Hepatocyte (in vitro differentiated cells): Measurements from ENCODE around the gene TNS4.

Experiments used
- EZH2 ChIP-seq: fragments of 200-600 bp; sonication (generic); IDR thresholded peaks from 2 replicates; pipeline ENCODE4 v1.6.1; 2016; ENCODE audit warnings: antibody characterized with exemption, mild to moderate bottlenecking, borderline replicate concordance
- EZH2phosphoT487 ChIP-seq: fragments of 200-600 bp; sonication (generic); IDR thresholded peaks from one replicate; pipeline ENCODE4 v1.6.1; 2018; ENCODE audit warnings: antibody characterized with exemption, mild to moderate bottlenecking, low read depth, moderate library complexity; ENCODE audit not compliant: unreplicated experiment, severe bottlenecking
- TF ChIP-seq, protein P1 (sequence below): fragments of 200-600 bp; sonication (generic); IDR thresholded peaks from 2 replicates; pipeline ENCODE4 v1.5.1; 2016; ENCODE audit warnings: antibody characterized with exemption, mild to moderate bottlenecking; ENCODE audit not compliant: poor library complexity

DNA sequence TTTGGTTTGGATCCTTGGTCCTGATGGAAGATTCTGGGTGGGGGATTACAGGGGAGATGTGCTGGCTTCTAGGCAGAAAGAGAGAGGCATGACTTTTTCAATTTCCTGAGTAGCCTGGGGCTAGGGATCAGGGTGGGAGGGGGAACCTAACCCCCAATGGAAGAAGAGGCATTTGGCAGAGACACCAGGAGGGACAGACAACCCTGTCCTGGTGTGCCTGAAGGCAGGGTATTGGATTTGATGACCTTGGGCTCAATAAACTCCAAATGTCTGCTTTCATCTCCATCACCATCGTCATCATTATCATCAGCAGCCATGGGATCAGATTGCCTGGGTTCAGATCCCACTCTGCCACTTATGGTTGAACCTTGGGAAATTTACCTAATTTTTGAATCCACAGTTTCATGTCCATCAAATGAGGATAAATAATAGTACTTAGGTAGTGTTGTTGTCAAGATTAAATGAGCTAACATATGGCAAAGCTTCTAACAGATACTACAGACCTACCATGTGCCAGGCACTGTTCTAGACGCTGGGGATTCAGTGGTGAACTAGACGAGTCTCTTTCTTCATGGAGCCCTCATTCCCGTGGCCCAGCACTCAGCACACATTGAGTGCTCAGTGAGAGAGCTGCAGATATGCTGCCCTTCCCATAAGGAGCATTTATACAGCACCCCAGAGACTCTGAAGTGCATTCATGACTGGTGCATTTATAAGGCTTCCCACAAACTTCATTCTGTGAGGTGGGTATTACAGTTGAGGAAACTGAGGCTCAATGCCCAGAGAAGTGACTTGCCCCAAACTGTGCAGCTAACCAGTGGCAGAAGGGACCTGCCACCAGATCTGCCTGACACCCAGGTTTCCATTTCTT is 31.4 kb downstream of the TNS4 start:
- TF ChIP-seq, protein P1, sequence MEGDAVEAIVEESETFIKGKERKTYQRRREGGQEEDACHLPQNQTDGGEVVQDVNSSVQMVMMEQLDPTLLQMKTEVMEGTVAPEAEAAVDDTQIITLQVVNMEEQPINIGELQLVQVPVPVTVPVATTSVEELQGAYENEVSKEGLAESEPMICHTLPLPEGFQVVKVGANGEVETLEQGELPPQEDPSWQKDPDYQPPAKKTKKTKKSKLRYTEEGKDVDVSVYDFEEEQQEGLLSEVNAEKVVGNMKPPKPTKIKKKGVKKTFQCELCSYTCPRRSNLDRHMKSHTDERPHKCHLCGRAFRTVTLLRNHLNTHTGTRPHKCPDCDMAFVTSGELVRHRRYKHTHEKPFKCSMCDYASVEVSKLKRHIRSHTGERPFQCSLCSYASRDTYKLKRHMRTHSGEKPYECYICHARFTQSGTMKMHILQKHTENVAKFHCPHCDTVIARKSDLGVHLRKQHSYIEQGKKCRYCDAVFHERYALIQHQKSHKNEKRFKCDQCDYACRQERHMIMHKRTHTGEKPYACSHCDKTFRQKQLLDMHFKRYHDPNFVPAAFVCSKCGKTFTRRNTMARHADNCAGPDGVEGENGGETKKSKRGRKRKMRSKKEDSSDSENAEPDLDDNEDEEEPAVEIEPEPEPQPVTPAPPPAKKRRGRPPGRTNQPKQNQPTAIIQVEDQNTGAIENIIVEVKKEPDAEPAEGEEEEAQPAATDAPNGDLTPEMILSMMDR = no peak
- TF ChIP-seq EZH2 = no peak
- TF ChIP-seq EZH2phosphoT487 = no peak
